K562 (cell line): ENCODE measurements around the gene MVD. TPM values are rescaled to one million over a fixed set of nuclear protein-coding genes. Genes with fewer than 3 reads are reported as not detected.

Experiments used
- ARNT ChIP-seq, 2 experiments: fragments of 450-650 bp; IDR thresholded peaks; 2 replicates each; pipeline ENCODE4 v1.6.1; 2016; ENCODE audit warnings: mild to moderate bottlenecking in 1 of 2
- ATF6 ChIP-seq: sonication (generic); formaldehyde crosslinking; IDR thresholded peaks from 2 replicates; pipeline ENCODE4 v1.4.0; 2020; ENCODE audit warnings: mild to moderate bottlenecking, missing genetic modification reagents
- CCAR2 ChIP-seq: fragments of 200-400 bp; formaldehyde crosslinking; IDR thresholded peaks from 2 replicates; pipeline ENCODE4 v1.6.1; 2017; ENCODE audit warnings: mild to moderate bottlenecking, low read depth, low read length
- CHD7 ChIP-seq: fragments of 200-600 bp; sonication (generic); IDR thresholded peaks from one replicate; pipeline ENCODE4 v1.6.1; 2012; ENCODE audit warnings: mild to moderate bottlenecking, low read depth, low read length, inconsistent platforms
- CUX1 ChIP-seq: fragments of 200-800 bp; sonication (Bioruptor generic); IDR thresholded peaks from 2 replicates; pipeline ENCODE4 v1.6.1; 2016; ENCODE audit warnings: missing genetic modification characterization, missing compliant biosample characterization
- NFRKB ChIP-seq: fragments of 450-650 bp; IDR thresholded peaks from 2 replicates; pipeline ENCODE4 v1.6.1; 2016; ENCODE audit warnings: low read depth
- PHTF2 ChIP-seq: fragments of 250-450 bp; sonication (Bioruptor Pico); IDR thresholded peaks from 2 replicates; pipeline ENCODE4 v1.5.0; 2021; ENCODE audit warnings: mild to moderate bottlenecking
- TCF3 ChIP-seq: sonication (generic); formaldehyde crosslinking; IDR thresholded peaks from 2 replicates; pipeline ENCODE4 v1.4.0; 2020; ENCODE audit warnings: mild to moderate bottlenecking, missing genetic modification reagents
- ZNF232 ChIP-seq: sonication (generic); formaldehyde crosslinking; IDR thresholded peaks from 2 replicates; pipeline ENCODE4 v1.8.0; 2022; ENCODE audit warnings: mild to moderate bottlenecking, missing genetic modification reagents
- ZNF507 ChIP-seq: conservative IDR thresholded peaks from 2 replicates; pipeline ENCODE4 v1.6.1; 2017; ENCODE audit warnings: missing genetic modification characterization, missing compliant biosample characterization
- polyA plus RNA-seq, 8 experiments: library from polyadenylated mRNA; depleted of rRNA in 4 of 8; stranded (reverse) in 5 of 8; unstranded in 3 of 8; fragments of >200 nt; fragmentation: Nextera tagmentation in 2 of 8; fragmentation: Illumina TruSeq in 1 of 8; extraction: Ambion mirVana in 2 of 8; extraction: Trizol in 1 of 8; gene quantifications; 2 replicates each; pipeline versions ENCODE4 v1.2.1 to v1.2.3, GENCODE V29; 2011 to 2014; ENCODE audit warnings: inconsistent platforms in 1 of 8, missing spikeins in 1 of 8
- total RNA-seq, 7 experiments: library from RNA; depleted of rRNA in 6 of 7; stranded (reverse); fragments of >200 nt in 6 of 7; fragmentation: Illumina TruSeq in 2 of 7; extraction: Trizol in 2 of 7; gene quantifications; 2 replicates each; pipeline versions ENCODE4 v1.2.1 to v1.2.3, GENCODE V29; 2011 to 2021; ENCODE audit warnings: low replicate concordance in 1 of 7

The MVD gene
- total and polyA plus RNA-seq, 9 of the 15 experiments (the other 6 are each of a cell fraction or from before 2014, with no cell fraction given): 12.2 to 141 (median 45.3) TPM

GRCh38 chr16:88650749-88651275 lies 12.1 kb downstream of the MVD start, which contains the start of gene CYBA (continued):
- no peak for TF ChIP-seq CHD7
- no peak for TF ChIP-seq CCAR2
- TF ChIP-seq CUX1: no peak
- no peak for TF ChIP-seq ZNF507 (tag)
- TF ChIP-seq NFRKB: no peak
- no peak for TF ChIP-seq PHTF2 (CRISPR knock-in tag)
- TF ChIP-seq ARNT (IDR thresholded peaks at IDR 0.05): no peak
- TF ChIP-seq ATF6: peak; percentile 56; the same call in 1 of the 2 replicates
- TF ChIP-seq TCF3 (CRISPR knock-in tag): no peak
- TF ChIP-seq ZNF232: no peak
